DOHH2 (cell line): ENCODE results near the gene MAP3K6.

Experiments used
- EZH2phosphoT487 ChIP-seq: fragments of 200-600 bp; sonication (generic); IDR thresholded peaks from 2 replicates; pipeline ENCODE4 v1.6.1; 2017; ENCODE audit warnings: borderline replicate concordance, mild to moderate bottlenecking, antibody characterized with exemption, low read length, moderate library complexity, mixed read lengths
- TF ChIP-seq, protein P1 (sequence below): fragments of 200-600 bp; sonication (generic); IDR thresholded peaks from one replicate; pipeline ENCODE4 v1.5.1; 2014; ENCODE audit warnings: antibody characterized with exemption, mild to moderate bottlenecking, low read depth, low read length; ENCODE audit not compliant: poor library complexity, severe bottlenecking

DNA sequence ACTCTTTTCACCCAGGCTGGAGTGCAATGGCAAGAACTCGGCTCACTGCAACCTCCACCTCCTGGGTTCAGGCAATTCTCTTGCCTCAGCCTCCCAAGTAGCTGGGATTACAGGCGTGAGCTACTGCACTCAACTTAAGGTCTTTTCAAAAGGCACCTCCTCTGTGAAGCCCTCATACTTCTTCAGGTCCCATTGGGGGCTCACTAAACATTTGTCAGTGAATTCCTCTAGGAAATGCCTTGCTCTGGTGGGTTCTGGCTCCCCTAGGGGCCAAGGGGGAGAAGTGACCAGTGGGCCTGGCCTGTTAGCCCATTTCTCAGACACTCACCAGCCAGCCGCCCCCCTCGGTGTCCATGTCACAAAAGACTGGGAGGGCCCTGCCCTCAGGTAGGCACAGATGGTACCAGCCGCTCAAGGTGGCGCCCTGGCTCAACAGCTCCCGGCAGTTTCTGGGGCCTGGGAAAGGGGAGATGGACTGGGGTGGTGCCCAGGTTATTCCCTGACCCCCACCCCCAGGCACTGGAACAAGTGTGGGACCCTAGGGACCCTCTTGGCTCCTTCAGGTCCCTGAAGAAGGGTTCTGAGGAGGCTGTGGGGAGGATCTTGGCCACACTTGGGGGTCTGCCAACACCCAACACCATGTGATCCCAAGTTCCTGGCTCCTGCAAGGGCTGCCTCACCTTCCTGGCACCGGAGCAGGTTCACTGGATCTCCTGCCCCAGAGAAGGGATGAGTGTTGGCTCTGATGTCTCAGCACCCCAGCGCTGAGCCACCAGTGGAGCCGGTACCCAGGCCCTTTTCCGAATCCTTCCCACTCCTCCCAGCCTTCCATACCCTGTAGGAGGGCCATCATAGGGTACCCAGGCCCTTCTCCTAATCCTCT, 6.3 kb upstream of the MAP3K6 start:
- TF ChIP-seq, protein P1, sequence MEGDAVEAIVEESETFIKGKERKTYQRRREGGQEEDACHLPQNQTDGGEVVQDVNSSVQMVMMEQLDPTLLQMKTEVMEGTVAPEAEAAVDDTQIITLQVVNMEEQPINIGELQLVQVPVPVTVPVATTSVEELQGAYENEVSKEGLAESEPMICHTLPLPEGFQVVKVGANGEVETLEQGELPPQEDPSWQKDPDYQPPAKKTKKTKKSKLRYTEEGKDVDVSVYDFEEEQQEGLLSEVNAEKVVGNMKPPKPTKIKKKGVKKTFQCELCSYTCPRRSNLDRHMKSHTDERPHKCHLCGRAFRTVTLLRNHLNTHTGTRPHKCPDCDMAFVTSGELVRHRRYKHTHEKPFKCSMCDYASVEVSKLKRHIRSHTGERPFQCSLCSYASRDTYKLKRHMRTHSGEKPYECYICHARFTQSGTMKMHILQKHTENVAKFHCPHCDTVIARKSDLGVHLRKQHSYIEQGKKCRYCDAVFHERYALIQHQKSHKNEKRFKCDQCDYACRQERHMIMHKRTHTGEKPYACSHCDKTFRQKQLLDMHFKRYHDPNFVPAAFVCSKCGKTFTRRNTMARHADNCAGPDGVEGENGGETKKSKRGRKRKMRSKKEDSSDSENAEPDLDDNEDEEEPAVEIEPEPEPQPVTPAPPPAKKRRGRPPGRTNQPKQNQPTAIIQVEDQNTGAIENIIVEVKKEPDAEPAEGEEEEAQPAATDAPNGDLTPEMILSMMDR, result peak; percentile 19
- TF ChIP-seq EZH2phosphoT487, result no peak
